OCI-LY1 (cell line): ENCODE measurements around the gene LSM8.

Experiments
- H2AFZ ChIP-seq: fragments of 200-600 bp; sonication (generic), shearing (Covaris generic); 2 replicates; pipeline ENCODE4 v1.6.0; 2014; ENCODE audit warnings: antibody characterized with exemption, mild to moderate bottlenecking, low read length
- H3F3A ChIP-seq: fragments of 200-600 bp; sonication (generic), shearing (Covaris generic); 2 replicates; pipeline ENCODE4 v1.6.0; 2014; ENCODE audit warnings: mild to moderate bottlenecking, antibody characterized with exemption, low read length, moderate library complexity; ENCODE audit not compliant: insufficient read depth
- H3K27ac ChIP-seq: fragments of 200-600 bp; sonication (generic); 2 replicates; pipeline ENCODE4 v1.5.1; 2014; ENCODE audit warnings: low read length, mixed run types, mild to moderate bottlenecking, low read depth; ENCODE audit not compliant: poor library complexity, severe bottlenecking
- H3K27me3 ChIP-seq: fragments of 200-600 bp; sonication (generic); 2 replicates; pipeline ENCODE4 v1.6.0; 2014; ENCODE audit warnings: antibody characterized with exemption, mild to moderate bottlenecking, low read length, moderate library complexity; ENCODE audit not compliant: insufficient read depth
- H3K36me3 ChIP-seq: fragments of 200-600 bp; sonication (generic); 2 replicates; pipeline ENCODE4 v1.6.1; 2014; ENCODE audit warnings: mild to moderate bottlenecking, antibody characterized with exemption, low read length, moderate library complexity, mixed read lengths; ENCODE audit not compliant: insufficient read depth
- H3K4me1 ChIP-seq: fragments of 200-600 bp; sonication (generic); 2 replicates; pipeline ENCODE4 v1.5.1; 2014; ENCODE audit warnings: mild to moderate bottlenecking, low read length, moderate library complexity; ENCODE audit not compliant: insufficient read depth, severe bottlenecking
- H3K4me2 ChIP-seq: fragments of 200-600 bp; sonication (generic), shearing (Covaris generic); 2 replicates; pipeline ENCODE4 v1.6.1; 2014; ENCODE audit warnings: low read length
- H3K4me3 ChIP-seq: fragments of 200-600 bp; sonication (generic); 2 replicates; pipeline ENCODE4 v1.5.1; 2014; ENCODE audit warnings: low read length, low read depth, mild to moderate bottlenecking, mixed read lengths; ENCODE audit not compliant: poor library complexity, severe bottlenecking
- H3K79me2 ChIP-seq: fragments of 200-600 bp; shearing (Covaris generic); 2 replicates; pipeline ENCODE4 v1.6.1; 2016; ENCODE audit warnings: mixed run types, low read length, mixed read lengths; ENCODE audit not compliant: insufficient read depth
- H3K9ac ChIP-seq: fragments of 200-600 bp; sonication (generic), shearing (Covaris generic); 2 replicates; pipeline ENCODE4 v1.6.1; 2014; ENCODE audit warnings: mild to moderate bottlenecking, low read length, mixed read lengths
- H3K9me2 ChIP-seq: fragments of 200-600 bp; sonication (generic), shearing (Covaris generic); 2 replicates; pipeline ENCODE4 v1.6.1; 2014; ENCODE audit warnings: low read depth, mild to moderate bottlenecking, low read length, mixed read lengths
- H3K9me3 ChIP-seq: fragments of 200-600 bp; shearing (Covaris generic); 2 replicates; pipeline ENCODE4 v1.6.1; 2014; ENCODE audit warnings: low read length, mixed read lengths
- H4K20me1 ChIP-seq: fragments of 200-600 bp; sonication (generic), shearing (Covaris generic); 2 replicates; pipeline ENCODE4 v1.6.0; 2016; ENCODE audit warnings: mild to moderate bottlenecking, low read length; ENCODE audit not compliant: insufficient read depth
- CTCF ChIP-seq: fragments of 200-600 bp; sonication (generic), shearing (Covaris generic); IDR thresholded peaks from 2 replicates; pipeline ENCODE4 v1.5.1; 2017; ENCODE audit warnings: mild to moderate bottlenecking, antibody characterized with exemption, low read length, moderate library complexity, mixed read lengths
- EZH2 ChIP-seq: fragments of 200-600 bp; sonication (generic), shearing (Covaris generic); IDR thresholded peaks from 2 replicates; pipeline ENCODE4 v1.8.0; 2017; ENCODE audit warnings: borderline replicate concordance, mixed run types, mild to moderate bottlenecking, antibody characterized with exemption, low read length, moderate library complexity, mixed read lengths

The LSM8 gene

DNA sequence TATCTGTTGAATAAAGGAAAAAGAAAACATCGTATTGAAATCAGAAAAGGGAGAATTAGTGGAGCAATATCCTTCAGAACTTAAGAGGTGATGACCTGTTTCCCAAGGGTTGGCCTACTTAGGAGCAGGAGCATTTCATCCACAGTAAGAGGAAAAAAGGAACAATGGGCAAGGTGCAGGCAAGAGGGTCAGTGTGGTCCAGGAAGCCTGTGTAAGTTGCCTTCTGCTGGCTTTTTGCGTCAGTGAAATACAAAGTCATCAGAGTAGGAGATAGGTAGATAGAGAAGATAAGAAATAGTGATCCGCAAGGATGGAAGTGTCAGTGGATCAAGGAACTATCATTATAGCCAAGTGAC, 35.2 kb downstream of the LSM8 start:
- Histone ChIP-seq H3K27me3 (no peaks in the 10 kb centered on the region), H3K9me3 (no peaks in the 10 kb centered on the region), H3K9ac (no peak overlapping the region), H3K27ac (no peak overlapping the region), H3K4me3 (no peak overlapping the region), H3K79me2 (no peaks in the 10 kb centered on the region), H2AFZ (no peak overlapping the region), H3K4me2 (no peak overlapping the region), H3K9me2 (no peaks in the 10 kb centered on the region), H3K4me1 (peaks cover 9% of the 10 kb centered on the region), H4K20me1 (no peaks in the 10 kb centered on the region), H3K36me3 (no peaks in the 10 kb centered on the region), H3F3A (no peaks in the 10 kb centered on the region)
- no peak for TF ChIP-seq CTCF
- TF ChIP-seq EZH2, result no peak

- Histone ChIP-seq H3K9me2 (no peaks in the 10 kb centered on the region), H4K20me1 (no peaks in the 10 kb centered on the region), H3K9ac (no peak overlapping the region), H3K36me3 (no peaks in the 10 kb centered on the region), H3K4me1 (no peaks in the 10 kb centered on the region), H3K27ac (no peak overlapping the region), H3K27me3 (0 out of 2 replicates have a peak, but pooled peaks cover under 1% of the 10 kb centered on the region), H3K79me2 (no peaks in the 10 kb centered on the region), H3K4me3 (no peak overlapping the region), H3F3A (no peaks in the 10 kb centered on the region), H3K4me2 (no peak overlapping the region), H2AFZ (no peak overlapping the region), H3K9me3 (no peaks in the 10 kb centered on the region)
- TF ChIP-seq EZH2 (no peak), CTCF (no peak)
These were observed 36.6 kb downstream of the LSM8 start for GRCh38 chr7:118220583-118220982.

- Histone ChIP-seq H3K4me3 (no peak overlapping the region), H3K79me2 (no peaks in the 10 kb centered on the region), H3F3A (no peaks in the 10 kb centered on the region), H3K9ac (no peak overlapping the region), H3K27ac (no peak overlapping the region), H4K20me1 (no peaks in the 10 kb centered on the region), H3K27me3 (0 out of 2 replicates have a peak, but pooled peaks cover 6% of the 10 kb centered on the region), H3K9me3 (no peaks in the 10 kb centered on the region), H3K36me3 (no peaks in the 10 kb centered on the region), H2AFZ (no peak overlapping the region), H3K4me2 (no peak overlapping the region), H3K4me1 (no peaks in the 10 kb centered on the region), H3K9me2 (no peaks in the 10 kb centered on the region)
- TF ChIP-seq CTCF (no peak), EZH2 (no peak)
These were observed 38.6 kb downstream of the LSM8 start for GRCh38 chr7:118222591-118222990.
